SK-N-SH (cell line): ENCODE data around the gene KDSR.

Experiments
- YY1 ChIP-seq: IDR thresholded peaks from 2 replicates; pipeline ENCODE4 v1.4.0; 2012; ENCODE audit warnings: low read depth, mild to moderate bottlenecking
- TF ChIP-seq, protein P1 (sequence below): fragments of 200-600 bp; sonication (generic); IDR thresholded peaks from 2 replicates; pipeline ENCODE4 v1.6.1; 2017; ENCODE audit warnings: antibody characterized with exemption, mild to moderate bottlenecking, moderate library complexity

DNA sequence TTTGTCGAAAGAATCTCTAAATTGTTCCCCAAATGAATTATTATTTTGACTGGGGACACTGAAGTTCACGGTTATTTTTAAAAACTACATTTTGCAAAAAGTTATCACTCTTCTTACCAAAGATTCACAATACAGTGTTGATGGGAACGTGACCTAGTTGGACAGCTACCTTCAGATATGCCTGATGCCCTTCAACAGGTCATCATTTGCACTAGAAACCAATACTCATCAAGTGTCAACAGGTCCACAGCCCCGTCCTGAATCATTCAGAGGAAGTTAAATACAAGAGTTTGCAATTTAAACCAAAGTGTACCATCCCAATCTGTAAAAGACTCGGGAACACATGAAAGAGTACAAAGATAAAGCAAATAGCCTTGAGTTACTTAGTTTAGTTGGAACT lies 75.7 kb downstream of the KDSR start:
- no peak for TF ChIP-seq YY1
- TF ChIP-seq, protein P1, sequence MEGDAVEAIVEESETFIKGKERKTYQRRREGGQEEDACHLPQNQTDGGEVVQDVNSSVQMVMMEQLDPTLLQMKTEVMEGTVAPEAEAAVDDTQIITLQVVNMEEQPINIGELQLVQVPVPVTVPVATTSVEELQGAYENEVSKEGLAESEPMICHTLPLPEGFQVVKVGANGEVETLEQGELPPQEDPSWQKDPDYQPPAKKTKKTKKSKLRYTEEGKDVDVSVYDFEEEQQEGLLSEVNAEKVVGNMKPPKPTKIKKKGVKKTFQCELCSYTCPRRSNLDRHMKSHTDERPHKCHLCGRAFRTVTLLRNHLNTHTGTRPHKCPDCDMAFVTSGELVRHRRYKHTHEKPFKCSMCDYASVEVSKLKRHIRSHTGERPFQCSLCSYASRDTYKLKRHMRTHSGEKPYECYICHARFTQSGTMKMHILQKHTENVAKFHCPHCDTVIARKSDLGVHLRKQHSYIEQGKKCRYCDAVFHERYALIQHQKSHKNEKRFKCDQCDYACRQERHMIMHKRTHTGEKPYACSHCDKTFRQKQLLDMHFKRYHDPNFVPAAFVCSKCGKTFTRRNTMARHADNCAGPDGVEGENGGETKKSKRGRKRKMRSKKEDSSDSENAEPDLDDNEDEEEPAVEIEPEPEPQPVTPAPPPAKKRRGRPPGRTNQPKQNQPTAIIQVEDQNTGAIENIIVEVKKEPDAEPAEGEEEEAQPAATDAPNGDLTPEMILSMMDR: no peak
